Stimulated activated naive CD4-positive, alpha-beta T cell treated with Interleukin-2 at 50 U/mL for 16 hours (primary cell): Measurements from ENCODE around the gene FAM180B.
"Not testable (repeated sequence)": the region's sequence is repeated elsewhere in the genome, so short reads cannot be mapped to it uniquely, and the experiment has no call there.

Experiments used
- DNase-seq: peaks from one replicate; lab custom pipeline; 2025; lab: John Stamatoyannopoulos, UW

FAM180B gene

DNA sequence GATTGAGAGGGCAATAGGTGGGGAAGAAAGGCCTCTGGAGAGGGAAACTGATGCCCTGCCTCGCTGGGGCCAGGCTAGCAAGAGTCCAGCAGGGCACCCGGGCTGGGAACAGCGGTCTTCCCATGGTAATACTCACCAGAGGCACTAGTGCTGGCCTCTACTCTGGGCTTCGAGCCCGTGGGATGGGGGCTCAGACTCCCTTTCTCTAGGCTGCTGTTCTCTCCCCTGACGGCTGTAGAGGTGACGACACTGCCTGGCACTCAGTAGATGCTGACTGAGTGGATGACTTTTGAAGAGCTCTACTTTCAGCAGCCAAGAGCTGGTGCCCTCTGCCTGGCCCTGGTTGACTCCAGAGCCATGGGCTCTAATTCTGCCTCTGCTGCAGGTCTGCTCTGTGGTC lies 8.6 kb downstream of the FAM180B start:
- no peak for DNase-seq

DNA sequence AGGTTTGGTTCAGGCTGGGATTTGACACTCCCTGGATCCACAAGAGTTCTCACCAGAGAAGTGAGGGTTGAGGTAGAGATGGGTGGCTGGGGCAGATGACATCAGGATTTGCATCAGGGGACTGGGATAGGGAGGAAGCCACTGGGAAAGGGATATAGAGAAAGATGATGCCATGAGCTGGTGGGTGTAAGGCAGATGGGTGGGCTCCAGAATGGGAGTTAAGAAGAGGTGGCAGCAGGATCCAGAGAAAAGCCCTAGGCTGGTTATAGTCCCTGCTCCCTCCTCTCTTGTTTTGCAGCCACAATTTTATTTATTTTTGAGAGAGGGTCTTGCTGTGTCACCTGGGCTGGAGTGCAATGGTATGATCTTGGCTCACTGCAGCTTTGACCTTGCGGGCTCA lies 9.5 kb downstream of the FAM180B start:
- no peak for DNase-seq

DNA sequence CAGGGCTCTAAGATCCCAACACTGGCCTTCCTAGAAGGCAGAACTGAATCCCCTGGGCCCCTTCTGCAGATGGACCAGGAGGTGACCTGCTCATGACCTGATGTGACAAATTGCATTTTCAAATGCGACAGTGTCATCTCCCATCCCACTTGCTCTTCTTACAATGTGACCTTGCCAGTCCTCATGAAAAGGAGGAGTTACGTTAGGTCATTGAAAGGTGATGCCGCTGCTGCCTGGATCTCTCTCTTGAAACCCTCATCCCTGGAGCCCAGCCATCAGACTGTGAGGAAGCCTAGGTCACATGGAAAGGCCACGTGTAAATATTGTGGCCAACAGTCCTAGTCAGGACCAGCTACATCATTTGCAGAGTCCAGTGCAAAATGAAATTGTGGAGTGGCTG lies 13.4 kb downstream of the FAM180B start:
- no peak for DNase-seq

DNA sequence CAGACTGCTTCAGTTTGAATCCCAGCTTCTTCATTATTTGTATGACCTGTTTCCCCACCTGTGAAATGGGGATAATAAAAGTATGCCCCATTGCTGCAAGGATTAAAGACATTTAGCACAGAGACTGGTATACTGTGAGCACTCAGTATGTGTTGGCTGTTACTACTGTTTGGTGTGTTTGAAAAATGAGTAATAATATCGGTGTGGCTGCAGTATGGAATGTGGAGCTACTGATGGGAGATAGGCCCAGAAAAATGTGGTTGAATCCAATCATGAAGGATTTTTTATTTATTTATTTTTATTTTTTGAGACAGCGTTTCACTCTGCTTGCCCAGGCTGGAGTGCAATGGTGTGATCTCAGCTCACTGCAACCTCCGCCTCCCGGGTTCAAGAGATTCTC lies 16.8 kb downstream of the FAM180B start:
- DNase-seq, result no peak

DNA sequence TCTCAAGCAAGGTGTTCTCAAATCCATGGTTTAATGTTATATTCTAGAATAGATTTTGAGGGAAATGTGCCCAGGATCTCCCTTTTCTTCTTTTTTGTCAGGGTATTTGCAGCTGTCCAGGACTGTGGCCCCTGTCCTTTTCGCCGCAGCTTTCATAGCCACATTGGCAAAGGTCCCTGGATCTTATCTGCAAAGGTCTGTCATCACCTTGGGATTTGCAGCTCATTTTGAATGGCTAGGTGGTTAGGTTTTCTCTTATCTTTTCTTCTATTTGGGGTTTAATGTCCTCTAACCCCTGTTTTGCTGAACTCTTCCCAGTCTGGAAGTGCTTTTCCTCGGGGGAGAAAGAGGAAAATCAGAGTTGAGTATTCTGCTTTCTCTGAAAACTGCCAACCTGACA lies 19.4 kb downstream of the FAM180B start:
- DNase-seq, result no peak

DNA sequence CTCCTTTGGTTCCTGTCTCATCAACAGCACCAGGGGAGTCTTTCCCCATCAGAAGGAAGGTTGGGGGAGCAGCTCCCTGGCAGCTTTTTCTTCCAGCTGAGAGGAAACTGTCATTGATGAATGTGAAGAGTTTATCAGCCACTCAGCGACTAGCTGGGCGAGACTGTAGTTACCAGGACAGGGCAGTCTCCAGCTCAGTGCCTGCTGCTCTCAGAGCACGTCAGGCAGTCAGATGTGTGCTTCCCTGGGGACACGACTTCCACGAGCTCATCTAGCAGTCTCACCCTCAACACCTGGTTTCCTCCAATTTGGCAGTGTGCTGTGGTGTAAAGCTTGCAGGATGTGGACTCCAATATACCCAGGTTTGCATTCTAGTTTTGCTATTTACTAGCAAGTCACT lies 20.3 kb downstream of the FAM180B start:
- DNase-seq, result no peak

DNA sequence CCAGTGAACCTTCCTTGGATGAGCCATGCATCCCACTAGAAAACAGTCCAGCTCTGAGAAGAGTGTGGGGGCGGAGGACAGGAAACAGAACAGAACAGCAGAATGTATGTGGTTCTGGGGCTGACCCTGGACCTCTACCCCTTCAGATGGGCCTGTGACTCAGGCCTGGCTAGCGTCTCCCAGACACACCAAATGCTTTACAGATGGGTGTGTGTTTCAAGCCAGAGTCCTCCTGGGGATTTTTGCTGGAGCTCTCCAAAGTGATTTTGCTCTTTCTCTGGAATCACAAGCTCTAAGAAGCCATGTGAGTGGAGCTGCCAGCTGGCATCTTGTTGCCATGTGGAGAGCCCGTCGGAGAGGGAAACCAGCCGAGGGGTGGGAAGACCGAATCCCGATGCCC lies 20.9 kb downstream of the FAM180B start:
- DNase-seq, result no peak

DNA sequence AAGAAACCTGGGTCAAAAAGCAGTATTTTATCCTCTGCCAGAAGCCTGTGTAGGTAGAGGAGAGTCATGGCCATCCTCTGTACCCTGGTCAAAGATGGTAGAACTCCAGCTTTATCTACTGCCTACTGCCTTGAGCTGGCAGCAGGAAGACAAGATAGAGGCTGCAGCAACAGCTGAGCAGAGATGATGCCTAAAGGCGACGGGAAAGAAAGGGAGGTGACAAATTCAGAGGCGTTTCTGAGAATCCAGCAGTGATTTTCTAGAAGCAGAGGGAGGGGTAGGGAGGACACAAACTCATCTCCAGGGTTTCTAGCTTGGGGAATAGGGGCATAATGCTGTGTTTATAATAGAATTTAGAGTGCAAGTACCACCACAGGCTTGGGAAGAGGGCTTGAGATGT lies 23.2 kb downstream of the FAM180B start:
- no peak for DNase-seq

DNA sequence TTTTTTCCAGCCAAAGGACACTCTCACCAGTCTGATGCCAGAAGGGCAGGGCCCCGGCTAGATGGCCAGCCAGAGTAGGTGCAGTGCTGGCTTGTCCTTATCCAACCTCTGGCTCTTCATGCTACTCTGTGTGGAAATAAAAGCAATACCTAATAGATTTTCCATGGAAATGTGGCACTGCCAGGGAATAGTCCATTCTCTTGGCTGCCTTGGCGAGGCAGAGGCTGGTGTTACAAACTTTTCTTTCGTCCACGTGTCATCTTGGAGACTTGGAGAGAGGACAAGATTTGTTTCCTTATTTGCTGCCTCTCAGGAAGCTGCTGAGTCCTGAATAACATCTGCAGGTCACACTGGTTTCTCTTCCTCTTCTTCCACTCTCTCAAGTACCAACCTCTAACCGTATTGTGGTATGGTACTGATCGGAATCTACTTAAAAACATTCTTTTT lies 24.9 kb downstream of the FAM180B start:
- no peak for DNase-seq

DNA sequence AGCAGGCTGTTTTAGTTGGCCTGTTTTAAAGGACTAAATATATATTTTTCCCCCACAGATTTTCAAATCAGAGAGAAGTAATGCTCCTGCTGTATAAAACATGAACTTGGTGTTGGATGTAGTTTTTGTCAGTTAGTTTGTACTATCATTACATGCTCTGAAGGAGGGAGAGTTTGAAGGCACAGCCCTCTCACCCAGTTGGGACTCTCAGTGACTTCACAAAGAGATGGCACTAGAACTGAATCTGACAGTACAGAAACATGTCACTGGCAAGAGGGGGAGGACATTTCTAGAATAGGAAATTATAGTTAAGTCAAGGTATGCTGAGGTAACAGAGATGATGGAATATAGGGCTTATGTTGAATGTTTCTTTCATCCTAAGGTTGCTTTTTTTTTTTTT lies 28.8 kb downstream of the FAM180B start:
- DNase-seq, result no peak

DNA sequence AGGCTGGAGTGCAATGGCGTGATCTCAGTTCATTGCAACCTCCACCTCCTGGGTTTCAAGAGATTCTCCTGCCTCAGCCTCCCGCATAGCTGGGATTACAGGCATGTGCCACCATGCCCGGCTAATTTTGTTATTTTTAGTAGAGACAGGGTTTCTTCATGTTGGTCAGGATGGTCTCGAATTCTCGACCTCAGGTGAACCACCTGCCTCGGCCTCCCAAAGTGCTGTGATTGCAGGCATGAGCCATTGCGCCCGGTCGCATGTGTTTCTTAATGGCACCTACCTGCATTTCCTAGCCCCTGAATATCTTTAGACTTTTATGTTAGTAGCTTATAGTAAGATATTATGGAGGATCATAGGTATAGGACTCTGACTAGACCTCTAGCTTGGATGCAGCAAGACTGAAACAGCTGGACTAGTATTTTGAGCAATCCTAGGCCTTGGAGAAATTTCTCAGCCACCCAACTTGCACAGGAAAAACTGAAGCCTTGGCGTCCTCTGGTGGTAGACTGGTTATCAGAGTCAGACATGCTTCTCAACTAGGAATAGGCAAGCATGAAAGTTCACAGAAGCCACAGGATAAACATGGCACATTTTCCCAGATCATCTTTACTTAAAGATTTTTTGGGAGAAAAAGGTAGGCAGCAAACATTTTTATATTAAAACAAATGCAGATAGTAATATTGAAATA lies 30.4 kb downstream of the FAM180B start:
- no peak for DNase-seq

DNA sequence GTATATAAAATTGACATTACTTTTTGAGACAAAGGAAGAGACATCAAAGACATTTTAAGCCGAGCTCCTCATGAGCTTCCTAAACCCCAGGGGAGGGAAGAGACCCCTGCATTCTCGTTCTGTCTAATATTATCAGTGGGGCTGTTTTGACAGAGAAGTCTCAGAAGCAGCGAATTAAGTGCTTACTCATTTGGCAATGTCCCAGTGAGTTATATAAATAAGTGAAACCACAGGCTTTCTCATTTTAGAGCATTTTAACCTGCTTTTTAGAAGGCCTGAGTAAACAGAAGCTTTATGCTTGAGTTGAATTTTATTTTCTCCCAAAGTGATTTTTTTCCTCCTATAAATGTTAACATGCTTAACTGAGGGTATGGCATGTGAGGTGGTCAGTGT lies 30.9 kb downstream of the FAM180B start:
- DNase-seq, result no peak

DNA sequence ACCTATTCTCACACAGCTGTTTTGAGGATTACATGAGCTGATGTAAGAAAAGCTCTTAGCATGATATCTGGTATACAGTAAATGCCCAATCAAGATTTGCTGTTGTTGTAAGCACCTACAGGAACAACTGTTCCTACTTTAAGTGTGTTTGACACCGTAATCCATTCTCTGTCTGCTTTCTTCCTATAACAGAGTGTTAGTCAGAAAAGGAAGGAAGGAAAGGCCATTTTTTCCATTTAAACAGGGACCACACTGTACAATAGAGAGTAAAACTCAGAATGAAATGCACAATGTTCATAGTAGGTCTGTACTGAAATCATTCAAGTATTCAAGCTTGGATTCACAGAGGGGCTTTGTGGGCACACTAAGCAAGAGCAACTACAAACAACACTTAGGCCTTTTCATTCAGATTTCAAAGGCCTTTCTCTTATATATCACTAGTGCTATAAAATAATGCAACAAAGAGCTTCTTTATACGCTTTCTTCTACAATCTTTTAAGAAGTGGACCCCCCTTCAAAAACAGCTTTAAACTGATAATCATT lies 34.4 kb downstream of the FAM180B start:
- no peak for DNase-seq

DNA sequence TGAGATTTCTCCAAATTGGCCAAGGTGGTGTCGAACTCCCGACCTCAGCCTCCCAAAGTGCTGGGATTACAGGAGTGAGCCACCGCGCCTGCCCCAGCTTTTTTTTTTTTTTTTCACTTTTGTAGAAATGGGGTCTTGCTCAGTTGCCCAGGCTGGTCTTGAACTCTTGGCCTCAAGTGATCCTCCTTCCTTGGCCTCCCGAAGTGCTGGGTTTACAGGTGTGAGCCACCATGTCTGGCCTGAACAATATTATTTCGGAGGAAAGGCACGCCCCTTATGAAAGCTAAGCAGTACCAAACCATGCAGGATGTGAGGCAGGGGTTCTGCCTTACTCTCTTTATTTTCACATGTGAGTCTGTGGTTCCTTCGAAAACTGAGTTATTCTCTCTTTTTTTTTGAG lies 39.8 kb downstream of the FAM180B start:
- no peak for DNase-seq

DNA sequence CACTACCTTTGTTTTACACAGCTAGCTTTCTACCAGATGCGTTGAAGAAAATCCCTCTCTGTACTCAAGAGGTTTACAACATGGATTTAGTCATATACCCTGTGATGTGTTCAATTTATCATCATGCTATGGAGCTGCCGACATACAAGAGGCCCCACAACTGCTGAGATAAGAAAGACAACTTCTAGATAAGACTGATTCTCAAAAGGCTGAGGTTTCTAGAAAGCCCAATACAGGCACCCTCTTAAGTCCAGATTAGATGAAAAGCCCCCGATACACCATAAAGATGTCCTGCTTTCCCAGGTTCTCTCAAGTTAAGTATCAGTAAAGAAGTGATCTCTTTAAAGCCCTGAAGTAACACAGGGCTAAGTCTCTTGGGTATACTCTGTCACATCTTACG lies 41.5 kb downstream of the FAM180B start:
- no peak for DNase-seq

DNA sequence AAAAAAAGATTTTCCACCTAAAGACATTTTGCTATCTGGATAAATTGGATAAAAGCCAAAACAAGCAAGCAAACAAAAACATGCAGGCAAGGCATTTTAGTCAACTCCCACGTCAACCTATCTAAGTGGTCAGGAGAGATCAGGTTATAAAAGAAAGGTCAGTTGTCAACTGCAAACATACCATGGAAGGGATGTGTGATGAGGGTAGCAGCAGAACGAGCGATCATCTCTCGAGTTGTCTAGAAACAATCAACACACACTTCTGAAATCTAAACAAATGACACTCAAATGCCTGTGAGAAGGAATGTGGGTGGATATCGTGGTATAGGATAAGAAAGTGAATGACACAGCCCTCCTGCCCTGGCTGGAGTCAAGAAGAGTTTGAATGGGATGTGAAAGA lies 45.0 kb downstream of the FAM180B start:
- no peak for DNase-seq

DNA sequence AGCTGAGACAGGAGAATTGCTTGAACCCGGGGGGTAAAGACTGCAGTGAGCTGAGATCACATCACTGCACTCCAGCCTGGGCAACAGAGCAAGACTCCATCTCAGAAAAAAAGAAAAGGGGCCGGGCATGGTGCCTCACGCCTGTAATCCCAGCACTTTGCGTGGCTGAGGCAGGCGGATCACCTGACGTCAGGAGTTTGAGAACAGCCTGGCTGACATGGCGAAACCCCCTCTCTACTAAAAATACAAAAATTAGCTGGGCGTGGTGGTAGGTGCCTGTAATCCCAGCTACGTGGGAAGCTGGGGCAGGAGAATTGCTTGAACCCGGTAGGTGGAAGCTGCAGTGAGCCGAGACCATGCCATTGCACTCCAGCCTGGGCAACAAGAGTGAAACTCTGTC lies 49.9 kb downstream of the FAM180B start:
- DNase-seq, result not testable (repeated sequence)
